GM19035 (cell line): Measurements from ENCODE around the gene CNTFR.

Experiments
- ATAC-seq: cut with Tn5 transposase; IDR thresholded peaks from one replicate; pipeline ENCODE4 v1.9.1; 2021; ENCODE audit not compliant: unreplicated experiment

CNTFR gene

DNA sequence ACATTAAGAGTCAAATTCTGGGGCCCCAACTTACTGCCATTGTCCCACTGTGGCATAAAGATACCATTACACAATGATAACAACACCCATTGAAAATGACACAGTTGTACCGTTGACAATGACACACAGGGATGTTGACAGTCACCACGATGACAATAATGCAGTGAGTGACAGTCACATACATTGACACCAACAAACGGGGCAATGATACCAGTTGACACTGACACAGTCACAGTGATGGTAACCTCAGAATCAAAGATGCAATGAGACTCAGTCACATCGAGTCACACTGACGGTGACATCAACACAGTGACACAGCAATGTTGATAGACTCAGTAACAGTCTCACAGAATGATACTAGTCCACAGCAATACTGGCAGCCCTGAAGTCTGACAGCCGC lies 16.9 kb downstream of the CNTFR start:
- ATAC-seq, result no peak

DNA sequence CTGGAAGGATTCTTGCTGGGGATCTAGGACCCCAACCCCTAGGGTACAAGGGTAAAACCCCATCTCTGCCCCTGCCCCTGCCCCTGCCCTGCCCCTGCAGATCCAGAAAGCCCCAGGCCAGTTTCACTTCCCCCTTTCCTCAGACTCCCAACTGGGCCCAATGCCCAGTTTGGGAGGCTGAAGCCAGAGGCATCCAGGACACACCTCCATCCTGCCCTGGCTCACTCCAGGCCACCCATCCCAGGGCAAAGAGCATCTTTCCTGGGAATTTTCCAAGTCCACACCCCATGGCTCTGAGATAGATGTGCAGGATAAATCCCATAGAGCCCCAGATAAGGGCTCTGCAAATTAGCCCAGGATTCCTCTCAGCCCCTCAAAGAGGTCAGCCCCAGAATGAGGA lies 17.4 kb downstream of the CNTFR start:
- no peak for ATAC-seq

DNA sequence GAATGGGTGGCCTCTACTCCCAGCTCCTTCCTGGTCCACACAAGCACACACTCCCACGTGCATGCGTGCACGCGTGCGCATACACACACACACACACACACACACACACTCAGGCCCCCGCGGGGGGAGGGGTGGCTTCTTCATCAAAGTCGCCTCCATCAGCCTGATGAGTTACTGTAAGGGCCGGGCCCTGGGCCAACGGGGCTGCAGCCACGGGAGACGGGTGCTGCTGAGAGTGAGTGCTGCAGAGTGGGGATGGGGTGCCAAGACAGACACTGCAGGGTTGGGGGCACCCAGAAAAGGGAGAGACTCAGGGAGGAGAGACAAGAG lies 18.1 kb downstream of the CNTFR start:
- no peak for ATAC-seq

DNA sequence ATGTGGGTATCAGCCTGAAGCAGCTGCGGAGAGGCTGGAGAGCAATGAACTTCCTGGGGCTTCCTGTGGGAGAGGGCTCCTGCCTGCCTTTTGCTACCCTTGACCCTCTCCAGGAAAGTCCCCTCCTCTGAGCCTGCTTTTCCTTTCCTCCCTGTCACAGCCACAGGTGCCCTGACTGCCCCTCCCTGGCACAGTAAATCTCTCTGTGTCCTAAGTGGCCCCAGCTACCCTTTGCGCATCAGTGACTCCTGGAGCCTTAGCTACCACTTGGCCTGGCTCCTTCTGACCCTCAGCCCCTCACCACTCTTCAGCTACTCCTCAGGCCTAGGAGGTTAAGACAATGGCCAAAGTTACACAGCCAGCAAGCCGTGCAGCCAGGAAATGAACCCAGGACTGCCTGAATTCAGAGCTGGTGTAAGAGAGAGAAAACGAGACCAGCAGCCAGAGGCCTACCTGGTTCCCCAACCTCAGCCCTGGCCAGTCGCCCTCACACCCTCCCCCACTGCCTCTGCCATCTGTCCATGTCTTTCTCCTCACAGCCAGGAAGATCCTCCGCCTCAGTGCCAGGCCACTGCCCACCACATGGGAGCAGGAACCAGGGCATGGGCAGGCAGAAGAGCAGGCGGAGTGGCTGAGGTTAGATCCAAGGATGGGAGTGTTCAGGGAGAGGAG lies 18.6 kb downstream of the CNTFR start:
- ATAC-seq, result no peak

DNA sequence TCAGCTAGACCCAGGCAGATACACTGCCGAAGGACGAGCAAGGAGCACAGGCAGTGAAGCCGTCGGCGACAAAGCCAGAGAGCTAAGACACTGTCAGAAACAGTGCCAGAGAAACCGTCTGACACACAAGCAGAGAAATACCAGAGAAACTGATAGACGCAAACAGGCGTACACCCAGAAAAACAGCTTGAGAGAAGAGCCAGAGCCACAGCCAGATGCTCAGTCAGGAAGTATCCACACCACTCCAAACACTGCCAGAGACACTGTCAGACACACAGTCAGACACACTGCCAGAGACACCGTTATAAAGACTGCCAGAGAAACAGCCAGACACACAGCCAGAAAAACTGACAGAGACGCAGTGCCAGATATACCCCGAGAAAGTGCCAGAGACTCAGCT lies 19.1 kb downstream of the CNTFR start:
- no peak for ATAC-seq

DNA sequence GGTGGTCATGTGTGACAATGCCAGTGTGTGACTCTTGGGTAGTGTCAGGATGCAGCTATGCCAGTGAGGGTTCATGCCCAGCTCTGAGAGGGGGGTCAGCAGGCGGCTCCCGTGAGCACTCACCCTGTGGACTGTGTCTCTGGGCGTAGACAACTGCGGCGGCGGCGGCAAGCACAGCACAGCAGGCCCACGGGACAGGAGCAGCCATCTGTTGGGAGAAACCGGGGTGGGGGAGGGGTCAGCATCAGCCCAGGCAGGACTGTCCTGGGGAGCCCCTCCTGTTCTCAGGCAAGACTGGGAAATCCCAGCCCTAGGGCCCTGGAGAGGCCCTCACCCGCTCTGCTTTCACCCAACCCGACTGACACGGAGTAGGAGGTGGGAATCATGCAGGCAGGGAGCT lies 20.8 kb downstream of the CNTFR start:
- no peak for ATAC-seq

DNA sequence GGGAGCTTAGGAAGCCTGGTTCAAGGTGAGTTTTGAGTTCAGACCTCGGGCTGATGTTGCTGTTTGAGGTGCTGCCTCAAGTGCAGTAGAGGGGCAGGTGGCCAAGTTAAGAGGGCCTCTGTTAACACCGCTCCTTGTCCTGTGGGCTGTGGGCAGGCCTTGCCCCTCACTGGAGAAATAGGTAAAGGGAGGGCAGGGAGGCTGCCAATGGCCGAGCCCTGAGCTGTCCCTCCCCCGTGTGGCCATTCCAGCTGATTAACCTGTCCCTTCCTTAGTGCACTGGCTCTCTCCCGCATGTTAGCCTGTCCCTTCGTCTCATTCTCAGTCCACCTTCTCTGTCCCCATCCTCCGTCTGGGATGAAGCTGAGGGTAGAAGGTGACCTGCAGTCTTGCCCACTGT lies 21.4 kb downstream of the CNTFR start:
- no peak for ATAC-seq

DNA sequence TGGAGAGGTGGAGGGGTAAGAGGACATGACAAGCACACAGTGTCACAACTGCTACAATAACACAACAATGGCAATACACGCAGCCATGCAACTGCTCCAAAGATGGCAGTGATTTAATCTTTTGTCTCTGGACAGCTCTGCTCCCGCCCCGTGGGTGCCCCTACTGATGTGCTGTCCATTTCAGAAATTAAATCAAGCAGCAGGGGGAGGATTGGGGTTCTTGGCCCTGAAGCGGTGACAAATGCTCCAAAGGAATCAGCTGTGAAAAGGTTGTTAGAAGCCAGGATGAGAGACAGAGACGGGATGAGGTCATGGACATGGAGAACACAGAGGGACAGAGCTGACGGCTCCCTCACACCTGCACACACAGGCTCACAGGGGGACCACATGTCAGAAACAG lies 22.6 kb downstream of the CNTFR start:
- ATAC-seq, result no peak

DNA sequence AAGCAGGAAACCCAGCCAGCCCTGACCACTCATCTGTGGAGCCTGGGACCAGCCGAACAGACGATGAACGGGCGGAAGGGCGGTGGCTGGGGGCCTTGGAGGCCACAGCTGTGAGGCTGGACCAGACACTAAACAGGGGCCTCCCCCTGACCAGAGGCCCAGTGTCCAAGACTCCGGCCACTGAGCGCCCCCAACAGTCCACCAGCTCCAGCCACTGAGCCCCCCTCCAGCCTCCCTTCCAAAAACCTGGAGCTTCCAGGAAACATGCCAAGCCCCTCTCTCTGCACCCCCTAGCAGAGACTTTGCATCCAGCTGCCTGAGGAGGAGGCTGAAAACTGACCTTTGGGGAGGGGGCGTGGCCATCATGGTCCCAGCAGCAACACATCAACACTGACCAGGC lies 23.2 kb downstream of the CNTFR start:
- ATAC-seq, result no peak

DNA sequence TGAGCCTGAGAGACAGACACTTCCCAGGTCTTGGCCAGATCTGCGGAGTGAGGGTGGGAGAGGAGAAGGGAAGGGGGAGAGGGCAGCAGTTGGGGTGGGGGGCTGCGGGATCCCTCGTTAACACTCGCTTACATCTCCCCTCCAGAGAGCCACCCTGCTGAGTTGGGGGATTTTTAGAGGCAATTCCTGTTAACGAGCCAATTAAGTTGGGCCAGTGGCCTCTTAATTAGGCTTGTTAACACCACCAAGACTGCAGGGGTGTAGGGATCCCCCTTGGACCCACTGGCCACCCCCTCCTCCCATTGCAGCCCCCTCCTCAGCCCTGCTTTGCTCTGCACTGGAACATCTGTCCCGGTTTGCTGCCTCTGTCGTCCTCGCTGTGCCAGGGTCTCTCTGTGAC lies 23.7 kb downstream of the CNTFR start:
- no peak for ATAC-seq

DNA sequence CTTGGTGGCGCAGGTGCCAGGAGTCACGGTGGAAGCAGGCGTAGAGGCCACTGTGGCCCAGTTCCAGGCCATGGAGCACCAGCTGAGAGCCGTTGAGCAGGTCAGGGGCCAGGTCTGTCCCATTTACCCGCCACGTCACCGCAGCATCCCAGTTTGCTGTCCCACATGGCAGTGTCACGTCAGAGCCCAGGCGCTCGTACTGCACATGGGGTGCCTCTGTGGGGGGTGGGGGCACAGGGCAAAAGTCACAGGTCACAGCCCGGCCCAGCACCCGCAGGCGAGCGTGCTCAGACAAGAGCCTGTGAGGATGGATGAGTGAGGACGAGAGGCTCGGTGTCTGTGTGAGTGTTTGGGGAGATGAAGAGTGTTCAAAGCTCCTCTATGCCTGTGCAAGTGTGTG lies 24.9 kb downstream of the CNTFR start:
- ATAC-seq, result no peak

DNA sequence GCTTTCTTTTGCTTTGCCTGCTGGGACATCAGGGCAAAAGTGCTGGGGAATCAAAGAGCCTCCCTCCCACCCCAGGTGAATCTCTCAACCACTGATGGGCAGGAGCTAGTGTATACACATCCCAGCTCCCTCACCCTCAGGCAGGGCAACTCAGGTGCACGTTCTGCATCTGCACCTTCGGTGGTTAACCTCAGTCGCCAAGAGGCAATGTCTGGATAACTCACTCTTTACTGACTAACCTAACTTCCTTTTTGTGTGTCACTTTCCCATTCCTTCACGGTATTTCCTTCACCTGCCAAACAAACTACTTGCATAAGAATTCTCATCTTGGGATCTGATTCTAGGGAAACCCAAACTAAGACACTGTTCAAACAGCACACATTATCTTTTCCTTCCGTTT lies 26.3 kb downstream of the CNTFR start:
- no peak for ATAC-seq

DNA sequence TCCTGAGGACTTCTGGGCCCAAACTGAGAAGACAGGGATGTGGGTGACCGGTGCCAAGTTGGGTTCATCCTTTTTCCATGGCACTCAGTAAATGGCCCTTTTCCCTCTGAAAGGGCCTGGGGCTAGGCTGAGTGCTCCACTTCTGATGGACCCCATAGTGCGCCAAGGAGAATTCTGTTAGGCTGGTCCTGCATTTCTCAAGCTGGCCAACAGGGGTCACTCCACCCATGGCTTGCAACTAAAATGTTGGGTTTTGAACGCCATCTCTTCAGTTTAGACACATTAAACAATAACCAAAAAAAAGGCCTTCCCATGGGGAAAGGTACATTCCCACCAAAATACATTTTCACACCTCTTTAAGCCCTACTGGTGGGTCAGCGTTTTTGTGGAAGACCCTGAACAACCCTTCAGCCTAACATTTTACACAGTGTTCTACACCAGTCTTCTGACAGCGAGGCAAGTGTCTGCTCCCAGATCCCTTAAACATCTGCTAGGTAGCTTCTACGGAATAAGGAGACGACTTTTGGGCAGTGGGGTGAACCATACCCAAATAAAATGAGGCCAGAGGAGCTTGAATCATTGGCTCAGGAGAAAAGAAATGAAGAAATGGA lies 27.3 kb downstream of the CNTFR start:
- no peak for ATAC-seq

DNA sequence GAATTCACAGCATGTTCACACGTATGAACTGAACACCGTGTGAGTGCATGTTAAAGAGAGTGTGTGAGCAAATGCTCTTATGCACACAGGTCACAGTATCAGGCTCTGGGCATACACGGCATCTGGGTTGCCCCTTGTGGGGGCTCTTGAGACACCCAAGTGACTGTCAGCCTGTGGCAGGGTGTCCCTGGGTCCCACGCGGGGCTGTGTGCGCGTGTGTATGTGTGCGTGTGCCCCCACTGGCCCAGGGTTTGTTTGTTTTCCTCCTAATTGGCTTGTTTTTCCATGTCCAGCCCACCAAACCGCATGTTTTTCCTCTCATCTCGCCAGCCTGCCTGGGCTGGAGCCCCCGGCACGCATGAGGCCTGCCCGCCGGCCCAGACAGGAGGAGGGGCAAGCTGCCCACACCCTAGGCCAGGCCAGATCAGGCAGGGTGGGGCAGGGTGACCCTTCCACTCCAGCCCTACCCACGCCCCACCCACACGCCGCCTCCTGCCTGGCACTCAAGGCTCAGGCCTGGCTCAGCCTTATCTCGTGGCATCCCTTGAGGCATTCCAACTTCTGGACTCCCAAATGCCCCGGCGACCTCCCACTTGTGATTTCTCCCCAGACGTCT lies 28.8 kb downstream of the CNTFR start:
- ATAC-seq, result no peak

DNA sequence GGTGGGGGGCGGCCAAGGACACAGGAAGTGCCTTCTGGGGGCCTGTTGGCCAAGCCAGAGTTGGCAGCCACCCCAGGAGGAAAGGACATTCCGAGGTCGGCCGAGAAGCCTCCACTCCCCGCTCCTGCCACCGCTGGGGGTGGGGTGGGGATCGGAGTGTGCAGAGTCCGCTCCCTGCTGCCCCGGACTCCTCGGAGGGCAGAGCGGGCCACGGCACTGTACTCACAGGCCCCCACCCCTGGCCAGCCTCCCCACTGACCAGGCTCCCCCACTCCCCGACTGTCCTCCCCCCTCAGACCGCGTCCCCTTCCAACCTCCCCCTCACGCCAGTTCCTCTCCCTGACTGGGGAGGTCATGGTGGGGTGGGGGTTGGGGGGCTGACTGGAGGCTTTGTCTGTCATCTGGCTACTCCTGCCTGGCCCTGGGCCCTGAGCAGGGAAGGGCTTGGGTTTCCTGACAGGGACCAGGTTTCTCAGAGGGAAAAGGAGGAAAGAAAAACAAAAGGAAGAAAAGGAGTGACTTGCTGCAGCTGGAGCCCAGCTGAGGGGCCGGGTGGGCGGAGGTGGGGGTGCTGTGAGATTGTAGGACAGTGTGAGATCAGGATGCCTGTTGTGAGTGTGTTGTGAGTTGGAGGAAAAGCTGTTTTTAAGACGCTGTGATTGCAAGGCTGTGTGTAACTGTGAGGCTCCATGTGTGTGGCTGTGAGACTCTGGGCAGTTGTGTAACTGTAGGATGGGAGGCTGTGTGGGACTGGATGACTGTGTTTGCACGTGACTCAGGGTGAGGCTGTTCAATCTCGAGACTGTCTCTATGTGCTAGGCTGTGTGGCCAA lies 29.7 kb downstream of the CNTFR start:
- ATAC-seq, result no peak

DNA sequence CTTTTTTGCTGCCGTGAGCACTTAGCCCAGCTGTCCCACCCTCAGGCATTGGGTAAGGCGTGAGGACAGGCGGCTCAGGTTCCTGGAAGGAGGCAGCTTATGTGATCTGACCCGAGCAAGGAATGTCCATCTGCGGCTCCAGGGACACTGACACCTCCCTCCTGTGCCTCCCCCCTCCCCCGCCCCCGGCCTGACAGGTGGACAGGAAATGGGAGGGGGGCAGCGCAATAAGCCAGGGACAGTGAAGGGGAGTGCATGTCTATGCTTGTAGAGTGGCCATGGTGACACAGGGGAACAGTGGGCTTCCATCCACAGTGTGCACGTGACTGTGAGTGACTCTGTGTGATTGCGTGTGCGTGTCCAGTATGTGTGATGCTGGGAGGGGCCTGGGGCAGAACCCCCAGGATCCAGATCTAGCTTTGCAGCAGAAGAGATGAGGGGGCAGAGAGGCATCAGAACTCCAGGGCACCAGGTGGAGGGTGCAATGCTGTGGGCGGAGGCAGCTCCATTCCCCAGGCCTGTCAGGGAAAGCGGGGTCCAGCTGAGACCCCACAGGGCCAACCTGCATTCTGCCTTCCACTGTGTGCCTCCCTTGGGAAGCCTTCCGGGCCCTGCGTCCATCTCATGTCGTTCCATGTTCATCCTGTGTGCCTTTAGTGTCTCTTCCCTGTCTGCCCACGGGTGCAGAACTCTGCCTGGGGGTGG lies 30.5 kb downstream of the CNTFR start:
- ATAC-seq, result no peak

DNA sequence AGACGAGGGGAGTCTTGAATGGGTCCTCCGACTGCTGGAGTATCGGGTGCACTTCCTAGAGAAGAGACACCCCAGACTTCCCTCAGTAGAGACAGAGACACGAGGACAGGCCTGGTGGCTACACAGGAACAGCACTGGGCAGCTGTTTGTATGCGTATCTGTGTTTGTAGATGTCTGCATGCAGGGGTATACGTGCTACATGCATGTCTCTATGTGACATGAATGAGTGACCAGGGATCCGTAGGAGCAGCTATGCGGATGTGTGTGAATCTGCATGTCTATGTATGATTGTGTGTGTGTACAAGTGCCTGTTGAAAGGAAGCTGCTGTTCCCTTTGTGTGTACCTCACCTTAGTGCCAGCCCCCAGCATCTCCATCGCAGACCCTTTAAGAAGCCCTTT lies 31.2 kb downstream of the CNTFR start:
- no peak for ATAC-seq

DNA sequence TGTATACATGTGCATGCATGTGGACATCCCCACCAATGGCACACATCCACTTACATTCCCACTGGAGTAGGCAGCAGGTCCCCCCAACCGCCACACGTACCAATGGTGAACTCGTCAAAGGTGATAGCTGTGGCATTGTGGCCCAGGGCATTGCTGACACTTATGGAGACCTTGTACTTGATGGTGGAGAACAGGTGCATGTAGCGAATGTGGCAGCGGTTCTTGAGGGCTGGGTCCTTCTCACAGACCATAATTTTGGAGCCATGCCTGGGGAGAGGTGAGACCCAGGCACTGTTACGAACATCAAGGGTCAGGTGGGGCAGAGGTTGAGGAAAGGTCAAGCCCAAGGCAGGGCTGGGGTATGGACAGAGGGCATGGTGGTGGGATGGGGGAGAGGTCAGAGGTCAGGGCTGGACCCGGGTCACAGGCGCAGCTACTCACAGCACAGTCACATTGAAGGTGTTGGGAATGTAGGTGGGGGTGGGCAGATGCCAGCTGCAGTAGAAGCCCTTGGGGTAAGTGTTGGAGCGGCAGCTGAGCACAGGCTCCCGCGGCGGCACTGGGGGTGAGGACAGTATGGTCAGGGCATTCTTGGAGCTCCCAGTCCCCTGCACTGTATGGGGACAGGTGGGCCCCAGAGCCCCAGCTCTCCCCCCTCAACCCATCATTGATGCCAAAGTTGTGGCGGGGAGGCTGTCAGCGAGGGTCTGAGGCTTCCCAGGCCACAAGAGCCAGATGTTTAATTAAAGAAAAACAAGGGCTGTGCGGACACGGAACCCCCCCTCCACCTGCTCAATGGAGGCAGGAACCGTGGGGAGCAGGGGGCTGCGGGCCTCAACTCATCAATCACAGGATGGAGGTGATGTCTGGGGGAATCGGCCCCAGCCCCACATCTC lies 31.9 kb downstream of the CNTFR start:
- no peak for ATAC-seq

DNA sequence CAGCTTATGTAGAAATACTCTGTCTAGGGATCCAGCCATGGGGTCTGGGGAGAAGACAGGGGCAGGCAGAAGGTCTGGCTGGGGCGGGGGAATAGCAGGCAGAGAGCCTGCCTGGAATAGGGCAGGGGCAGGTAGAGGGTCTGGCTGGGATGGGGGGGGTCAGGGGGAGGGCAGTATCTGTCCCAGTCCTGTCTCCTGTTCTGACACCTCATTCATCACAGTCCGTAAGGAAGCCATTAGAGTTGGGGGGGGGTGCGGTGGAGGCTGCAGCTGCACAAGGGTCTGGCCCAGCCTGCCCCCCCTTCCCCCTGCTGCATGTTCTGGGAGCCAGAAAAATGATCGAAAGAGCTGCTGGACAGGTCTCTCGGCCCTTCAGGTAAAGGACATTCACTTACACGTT lies 32.6 kb downstream of the CNTFR start:
- ATAC-seq, result no peak

DNA sequence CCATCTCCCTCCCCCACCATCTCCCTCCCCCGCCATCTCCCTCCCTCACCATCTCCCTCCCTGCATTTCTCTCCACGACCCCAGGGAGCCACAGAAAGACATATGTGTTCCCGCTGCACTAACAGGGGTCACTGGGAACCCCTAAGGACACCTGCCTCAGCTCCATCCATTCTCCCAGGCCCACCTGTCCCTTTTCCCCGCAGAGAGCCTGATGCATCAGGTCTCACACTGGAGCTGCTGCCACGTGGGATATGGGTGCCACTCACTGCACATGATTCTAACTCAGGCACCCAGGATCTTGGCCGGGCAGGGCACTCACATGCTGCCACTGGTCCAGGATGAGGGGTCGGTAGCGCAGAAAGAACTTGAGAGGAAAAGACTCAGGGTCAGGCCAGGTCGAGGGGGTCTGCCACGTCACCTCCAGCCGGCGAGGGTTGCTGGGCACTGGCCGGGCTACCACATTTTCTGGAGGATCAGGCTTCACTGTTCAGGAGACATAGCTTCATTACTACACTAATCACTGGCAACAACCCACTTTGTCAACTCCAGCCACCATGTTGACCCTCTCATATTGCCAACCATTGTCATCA lies 33.5 kb downstream of the CNTFR start:
- no peak for ATAC-seq
